Activated naive CD4-positive, alpha-beta T cell treated with anti-CD3 and anti-CD28 coated beads, Interleukin-2, amount 50 U/mL, for 72 hours (primary cell): ENCODE measurements around the gene NQO2. TPM values are rescaled to one million over a fixed set of nuclear protein-coding genes. Genes with fewer than 3 reads are reported as not detected.

Source experiments
- ATAC-seq, 2 donors: fragments of 150-1000 bp; cut with Tn5 transposase; 2 replicates each; pipeline ENCODE4 v1.10.0; 2021; ENCODE audit warnings: mild to moderate bottlenecking in 2 of 2, moderate library complexity in 2 of 2
- DNase-seq, 2 donors: peaks; one replicate each; pipeline ENCODE4 v3.0.0; 2021 to 2022; ENCODE audit warnings: low spot score in 2 of 2
- H3K27ac Mint-ChIP-seq, 2 donors: one replicate each; pipeline ENCODE4 v1.8.0; 2022; ENCODE audit warnings: mild to moderate bottlenecking in 2 of 2, mixed read lengths in 2 of 2
- H3K36me3 Mint-ChIP-seq, 2 donors: one replicate each; pipeline ENCODE4 v1.8.0; 2022; ENCODE audit warnings: mixed read lengths in 2 of 2
- H3K9me3 Mint-ChIP-seq, 2 donors: one replicate each; pipeline ENCODE4 v1.8.0; 2022; ENCODE audit warnings: mixed read lengths in 2 of 2
- total RNA-seq, 2 donors: library from RNA; stranded (reverse); gene quantifications; one replicate each; pipeline ENCODE4 v1.2.3, GENCODE V29; 2022

Gene NQO2
- total RNA-seq, 2 donors from 2014 or later: 33.4 to 37.5 TPM

- Mint-ChIP-seq H3K36me3 (peaks cover 0 to 6% of the 10 kb centered on the region in 2 donors), H3K27ac (no peak overlapping the region), H3K9me3 (peaks cover 0 to 4% of the 10 kb centered on the region in 2 donors)
- ATAC-seq: no peak
- DNase-seq: no peak
These were observed 21.7 kb upstream of the NQO2 start for GRCh38 chr6:2977799-2978590.

DNA sequence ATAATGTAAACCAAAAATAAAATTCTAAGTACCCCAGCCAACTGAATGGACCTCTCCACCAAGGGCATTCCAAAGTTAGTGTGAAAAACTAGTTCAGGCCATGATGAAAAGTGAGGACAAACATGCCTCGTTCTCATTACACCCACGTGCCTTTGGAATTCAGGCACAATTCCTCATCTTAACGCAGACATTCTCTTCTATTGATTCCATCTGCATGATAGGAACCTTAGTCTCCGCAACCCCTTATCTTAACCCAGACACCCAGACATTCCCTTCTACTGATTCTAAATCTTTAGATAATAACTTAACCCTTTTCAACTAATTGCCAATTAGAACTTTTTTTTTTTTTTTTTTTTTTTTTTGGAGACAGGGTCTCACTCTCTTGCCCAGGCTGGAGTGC is 20.8 kb upstream of the NQO2 start:
- H3K36me3 Mint-ChIP-seq: no peaks in the 10 kb centered on the region
- ATAC-seq: no peak
- no peaks in the 10 kb centered on the region for H3K9me3 Mint-ChIP-seq
- no peak for DNase-seq
- no peak overlapping the region for H3K27ac Mint-ChIP-seq

GRCh38 chr6:2979819-2980464 is 19.8 kb upstream of the NQO2 start:
- Mint-ChIP-seq H3K27ac (no peak overlapping the region), H3K9me3 (no peaks in the 10 kb centered on the region), H3K36me3 (no peaks in the 10 kb centered on the region)
- ATAC-seq (no peak), DNase-seq (no peak)

DNA sequence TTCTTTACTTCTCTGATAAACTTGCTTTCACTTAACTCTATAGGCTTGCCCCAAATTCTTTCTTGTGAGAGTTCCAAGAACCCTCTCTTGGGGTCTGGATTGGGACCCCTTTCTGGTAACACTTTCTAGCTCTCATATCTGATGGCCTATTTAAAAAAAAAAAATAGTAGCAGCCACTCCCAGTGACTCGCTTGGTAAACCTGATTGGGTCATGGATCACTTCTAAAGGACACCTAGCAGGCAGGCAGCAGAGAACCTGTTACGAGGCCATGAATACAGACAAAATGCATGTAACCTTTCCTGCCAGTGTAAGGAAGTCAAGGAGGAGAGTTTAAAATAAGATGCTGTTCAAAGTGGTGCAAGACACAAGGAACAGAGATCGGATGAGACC is 19.2 kb upstream of the NQO2 start:
- H3K36me3 Mint-ChIP-seq: no peaks in the 10 kb centered on the region
- no peaks in the 10 kb centered on the region for H3K9me3 Mint-ChIP-seq
- DNase-seq (no peak), ATAC-seq (no peak)
- H3K27ac Mint-ChIP-seq: no peak overlapping the region

DNA sequence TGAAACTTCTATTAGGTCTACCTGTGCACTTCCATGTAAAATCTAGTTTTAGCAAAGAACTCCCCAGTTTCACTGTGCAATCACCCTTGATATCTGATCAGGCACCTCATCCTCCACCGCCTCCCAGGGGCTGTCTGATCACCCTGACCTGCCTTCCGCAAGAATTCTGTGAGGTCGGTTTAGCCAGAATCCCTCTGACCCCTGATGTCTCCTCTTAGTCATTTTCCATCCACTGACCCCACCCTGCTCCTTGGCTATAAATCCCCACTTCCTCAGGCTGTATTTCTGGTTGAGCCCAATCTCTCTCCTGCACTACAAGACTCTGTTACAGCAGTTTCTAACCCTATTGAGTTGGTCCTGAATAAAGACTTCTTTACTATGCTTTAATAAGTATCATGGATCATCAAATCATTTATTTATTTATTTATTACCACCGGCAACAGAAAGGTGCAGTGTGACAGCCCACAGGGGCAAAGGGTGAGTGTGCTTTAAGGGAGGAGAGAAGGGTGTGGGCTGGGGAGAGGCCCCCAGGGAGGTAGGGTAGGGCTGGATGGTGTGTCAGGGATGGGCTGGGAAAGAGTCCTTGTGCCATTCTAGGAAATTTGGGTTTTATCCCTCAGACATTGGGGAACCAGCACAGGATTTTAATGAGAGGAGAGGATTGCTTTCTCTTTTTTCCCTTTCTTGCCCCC is 17.1 kb upstream of the NQO2 start:
- ATAC-seq (no peak), DNase-seq (no peak)
- H3K9me3 Mint-ChIP-seq: no peaks in the 10 kb centered on the region
- peak overlapping the region in 1 of 2 donors; percentile 21 for H3K27ac Mint-ChIP-seq
- no peaks in the 10 kb centered on the region for H3K36me3 Mint-ChIP-seq

DNA sequence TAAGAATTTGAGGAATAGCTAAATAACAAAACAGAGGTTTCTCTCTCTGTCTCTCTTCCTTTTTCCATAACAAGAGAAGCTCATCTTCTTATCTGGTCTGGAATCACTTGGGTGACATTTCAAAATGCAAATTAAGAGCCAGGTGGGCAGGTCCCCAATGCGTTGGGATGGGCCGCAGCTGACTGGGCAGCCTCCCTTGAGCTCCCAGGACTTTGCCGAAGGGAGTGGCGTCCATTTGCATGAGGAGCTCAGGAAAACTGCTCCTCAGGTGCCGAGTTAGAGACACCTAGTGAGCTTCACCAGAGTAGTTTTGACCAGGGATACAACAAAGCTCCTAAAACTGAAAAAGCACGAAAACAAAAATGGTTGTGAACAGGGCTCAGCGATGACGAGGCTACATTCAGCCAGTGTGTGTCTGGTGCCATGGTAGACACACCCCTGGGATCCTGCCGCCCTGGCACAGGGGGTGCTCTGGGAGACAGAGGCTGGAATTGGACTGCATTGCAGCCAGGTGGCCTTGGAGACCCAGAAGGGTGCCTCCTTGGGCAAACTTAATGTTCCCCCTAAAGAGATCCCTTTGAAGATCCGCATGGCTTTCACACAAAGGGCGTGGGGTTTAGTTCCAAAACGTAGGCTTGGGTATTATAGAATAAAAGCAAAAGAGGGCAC is 14.8 kb upstream of the NQO2 start:
- no peak for DNase-seq
- H3K9me3 Mint-ChIP-seq: no peaks in the 10 kb centered on the region
- H3K27ac Mint-ChIP-seq: no peak overlapping the region
- ATAC-seq: no peak
- peaks cover 0 to 2% of the 10 kb centered on the region in 2 donors for H3K36me3 Mint-ChIP-seq

- Mint-ChIP-seq H3K27ac (peak overlapping the region in 1 of 2 donors; percentile 99), H3K36me3 (peaks cover 0 to 5% of the 10 kb centered on the region in 2 donors), H3K9me3 (no peaks in the 10 kb centered on the region)
- no peak for ATAC-seq
- DNase-seq: no peak
These were observed 12.9 kb upstream of the NQO2 start for GRCh38 chr6:2986722-2987221.

GRCh38 chr6:2988094-2988425 is 11.6 kb upstream of the NQO2 start:
- Mint-ChIP-seq H3K36me3 (peaks cover 0 to 5% of the 10 kb centered on the region in 2 donors), H3K9me3 (no peaks in the 10 kb centered on the region), H3K27ac (peak overlapping the region; percentile 88 to 99)
- ATAC-seq (no peak), DNase-seq (no peak)

DNA sequence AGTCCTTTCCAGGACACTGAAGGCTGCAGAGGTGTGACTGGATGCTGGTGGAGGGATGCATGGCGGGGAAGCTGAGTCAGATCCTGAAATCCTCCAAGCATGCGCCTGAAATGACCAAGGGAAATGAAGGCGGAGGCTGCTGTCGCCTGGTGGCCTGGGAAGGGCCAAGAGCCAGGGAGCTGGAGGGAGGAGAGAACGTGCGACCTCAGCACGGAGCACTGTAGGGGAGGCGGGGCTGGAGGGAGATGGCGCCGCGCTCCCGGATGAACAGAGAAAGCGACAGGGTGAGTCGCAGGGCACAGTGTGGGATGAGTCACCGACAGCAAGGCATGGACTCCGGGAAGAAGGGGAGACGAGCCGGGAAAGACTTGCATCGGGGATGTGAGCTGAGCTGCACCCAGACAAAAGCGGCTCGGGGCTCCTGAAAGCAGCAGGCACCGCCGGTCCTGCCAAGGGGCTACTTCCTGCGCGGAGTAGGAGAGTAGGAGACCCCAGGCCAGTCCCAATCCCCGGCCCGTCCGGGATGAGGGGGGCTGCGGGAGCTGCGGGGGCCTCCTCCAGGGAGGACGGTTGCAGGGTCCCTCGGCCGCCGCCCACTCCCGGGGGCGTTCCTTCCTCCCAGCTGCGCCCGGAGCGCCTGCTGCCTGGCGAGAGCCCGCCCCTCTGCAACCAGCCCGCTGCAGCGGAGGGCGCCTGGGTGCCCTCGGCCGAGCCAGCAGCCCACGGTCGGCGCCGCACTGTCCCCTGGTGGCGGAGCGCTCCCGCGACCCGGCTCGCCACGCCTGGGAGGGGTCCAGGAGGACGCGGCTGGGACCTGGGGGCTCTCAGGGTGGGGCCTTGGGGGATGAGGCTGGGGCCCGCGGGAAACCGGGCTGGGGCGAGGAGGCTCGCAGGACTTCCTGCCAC is 11.0 kb upstream of the NQO2 start:
- H3K27ac Mint-ChIP-seq: peak overlapping the region; percentile 99
- DNase-seq: peak; percentile 82 to 83
- peaks cover 0 to 5% of the 10 kb centered on the region in 2 donors for H3K36me3 Mint-ChIP-seq
- peak; percentile 83 to 84 for ATAC-seq
- no peaks in the 10 kb centered on the region for H3K9me3 Mint-ChIP-seq

DNA sequence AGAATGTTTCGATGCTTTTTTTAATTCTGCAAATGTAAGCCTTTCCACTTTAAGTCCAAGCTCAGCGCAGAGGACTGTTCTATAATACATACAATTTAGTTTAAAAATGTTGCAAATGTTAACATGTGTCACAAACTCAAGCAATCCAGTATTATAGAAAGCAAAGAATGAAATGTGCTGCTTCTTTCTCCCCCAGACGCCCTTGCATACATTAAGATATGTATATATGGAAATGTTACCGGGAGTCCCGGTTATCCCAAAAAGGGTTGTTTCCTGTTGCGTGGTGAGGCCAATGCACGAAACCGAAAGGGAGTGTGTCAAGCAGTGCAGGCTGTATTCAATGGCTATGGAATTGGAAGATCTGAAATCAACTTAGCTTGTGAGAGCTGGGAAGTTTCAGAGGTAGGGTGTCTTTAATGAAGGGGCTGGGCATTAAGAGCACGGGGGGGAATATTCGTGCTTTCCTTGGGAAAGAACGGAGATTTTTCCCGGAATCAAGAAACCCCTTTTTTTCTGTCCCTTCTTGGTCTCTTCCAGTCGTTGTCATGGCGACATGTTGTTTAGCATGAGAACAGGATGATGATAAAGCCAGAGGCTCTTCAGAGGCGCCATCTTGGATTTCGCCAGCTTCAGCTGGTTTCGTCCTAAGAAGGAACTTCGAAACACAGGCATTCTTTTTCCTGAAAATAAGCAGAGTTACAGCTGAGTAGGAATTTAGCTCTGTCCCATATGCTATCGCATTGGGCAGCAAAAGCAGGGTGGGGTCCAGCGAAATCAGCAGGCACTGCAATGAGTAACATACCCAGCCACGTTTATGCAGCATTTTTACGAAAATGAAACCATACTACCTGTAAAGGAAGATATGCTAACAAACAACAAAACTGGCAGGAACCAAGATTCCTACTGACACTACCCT is 10.1 kb upstream of the NQO2 start:
- peak overlapping the region; percentile 99 for H3K27ac Mint-ChIP-seq

GRCh38 chr6:2990248-2990931 is 9.3 kb upstream of the NQO2 start:
- H3K36me3 Mint-ChIP-seq: peaks cover 0 to 5% of the 10 kb centered on the region in 2 donors
- peak overlapping the region; percentile 99 for H3K27ac Mint-ChIP-seq
- H3K9me3 Mint-ChIP-seq: no peaks in the 10 kb centered on the region
- ATAC-seq (no peak), DNase-seq (peak in 1 of 2 donors; percentile 16)

More for the DNA sequence above, 10.1 kb upstream of the NQO2 start:
- peaks cover 0 to 5% of the 10 kb centered on the region in 2 donors for H3K36me3 Mint-ChIP-seq
- DNase-seq (peak; percentile 60 to 83), ATAC-seq (peak; percentile 79 to 80)
- H3K9me3 Mint-ChIP-seq: no peaks in the 10 kb centered on the region

GRCh38 chr6:2990932-2991506 is 8.7 kb upstream of the NQO2 start:
- H3K9me3 Mint-ChIP-seq: no peaks in the 10 kb centered on the region
- peak overlapping the region; percentile 99 for H3K27ac Mint-ChIP-seq
- H3K36me3 Mint-ChIP-seq: peaks cover 0 to 5% of the 10 kb centered on the region in 2 donors
- DNase-seq (no peak), ATAC-seq (no peak)

- no peak for DNase-seq
- H3K36me3 Mint-ChIP-seq: peaks cover 0 to 5% of the 10 kb centered on the region in 2 donors
- no peaks in the 10 kb centered on the region for H3K9me3 Mint-ChIP-seq
- no peak overlapping the region for H3K27ac Mint-ChIP-seq
- no peak for ATAC-seq
These were observed 7.2 kb upstream of the NQO2 start for GRCh38 chr6:2992330-2992979.
